GM19467 (cell line): ENCODE results near the gene S100A3.
"Not testable (repeated sequence)": the region's sequence is repeated elsewhere in the genome, so short reads cannot be mapped to it uniquely, and the experiment has no call there.

Experiments used
- ATAC-seq: cut with Tn5 transposase; IDR thresholded peaks from one replicate; pipeline ENCODE4 v1.9.1; 2021; ENCODE audit warnings: mild to moderate bottlenecking, moderate library complexity; ENCODE audit not compliant: unreplicated experiment

The S100A3 gene

GRCh38 chr1:153536012-153536670 is 12.9 kb downstream of the S100A3 start:
- ATAC-seq: no peak

GRCh38 chr1:153535242-153536011 is 13.6 kb downstream of the S100A3 start, which contains the start of gene S100A6:
S100A6 (minus strand) TSS chr1:153535991; CDS start chr1:153535339, 652 bp downstream.
- ATAC-seq: no peak

- no peak for ATAC-seq
Observed at GRCh38 chr1:153534925-153535241, 14.2 kb downstream of the S100A3 start.

- ATAC-seq: no peak
Observed at GRCh38 chr1:153534226-153534924, 14.7 kb downstream of the S100A3 start.

- no peak for ATAC-seq
Observed at GRCh38 chr1:153533689-153534201, 15.3 kb downstream of the S100A3 start.

GRCh38 chr1:153532769-153533599 is 16.1 kb downstream of the S100A3 start:
- no peak for ATAC-seq

- no peak for ATAC-seq
Observed at GRCh38 chr1:153532181-153532580, 16.9 kb downstream of the S100A3 start.

GRCh38 chr1:153531638-153532037 is 17.4 kb downstream of the S100A3 start:
- no peak for ATAC-seq

GRCh38 chr1:153527683-153528040 is 21.4 kb downstream of the S100A3 start:
- ATAC-seq: no peak

GRCh38 chr1:153527023-153527682 is 21.9 kb downstream of the S100A3 start:
- ATAC-seq: no peak

- no peak for ATAC-seq
Observed at GRCh38 chr1:153526132-153526543, 22.9 kb downstream of the S100A3 start.

- ATAC-seq: no peak
Observed at GRCh38 chr1:153525088-153525728, 23.9 kb downstream of the S100A3 start.

- not testable (repeated sequence) for ATAC-seq
Observed at GRCh38 chr1:153522353-153523048, 26.6 kb downstream of the S100A3 start.

- ATAC-seq: not testable (repeated sequence)
Observed at GRCh38 chr1:153521808-153522207, 27.2 kb downstream of the S100A3 start.

- no peak for ATAC-seq
Observed at GRCh38 chr1:153520818-153521476, 28.1 kb downstream of the S100A3 start.

- ATAC-seq: not testable (repeated sequence)
Observed at GRCh38 chr1:153520137-153520691, 28.8 kb downstream of the S100A3 start.

- ATAC-seq: no peak
Observed at GRCh38 chr1:153519242-153519641, 29.8 kb downstream of the S100A3 start.
